A549 (cell line): ENCODE data around the gene ETV7. TPM values are rescaled to one million over a fixed set of nuclear protein-coding genes. Genes with fewer than 3 reads are reported as not detected.

Source experiments
- ATAC-seq, 2 experiments: fragments of 200-7000 bp in 1 of 2; fragments of >200 bp in 1 of 2; cut with Nextera tagmentation in 1 of 2; cut with Tn5 transposase in 1 of 2; 3 replicates each; pipeline versions ENCODE4 v1.8.0 to v1.9.1; 2018 to 2020; ENCODE audit warnings: mild to moderate bottlenecking in 1 of 2, moderate library complexity in 1 of 2
- CTCF ChIA-PET: fragments of 300-600 bp; sonication (Branson Sonifier 250); formaldehyde crosslinking; extraction: SDS; loops from one replicate; lab custom pipeline; 2021; ENCODE audit warnings: antibody characterized with exemption, inconsistent platforms; lab: Yijun Ruan, JAX
- POLR2A ChIA-PET: fragments of 350-600 bp; formaldehyde crosslinking; extraction: SDS; loops from one replicate; lab custom pipeline; 2021; ENCODE audit warnings: antibody characterized with exemption, inconsistent platforms; lab: Yijun Ruan, JAX
- DNase-seq, 2 experiments: peaks; one replicate each; pipeline versions ENCODE4 v3.0.0 to v3.0.0-alpha.2; 2011 to 2016; ENCODE audit warnings: low read depth in 1 of 2, low spot score in 1 of 2
- FAIRE-seq: peaks from 2 replicates; lab custom pipeline; 2011; peaks lifted over from hg19 to GRCh38; lab: Jason Lieb, UNC
- H3K27ac ChIP-seq, 2 experiments: fragments of >200 bp; sonication (Bioruptor Twin); formaldehyde crosslinking; 3 replicates each; pipeline ENCODE4 v1.5.1; 2016 to 2017
- H3K4me1 ChIP-seq: fragments of >200 bp; sonication (Bioruptor Twin); formaldehyde crosslinking; 3 replicates; pipeline ENCODE4 v1.6.1; 2016
- H3K4me2 ChIP-seq: fragments of >200 bp; sonication (Bioruptor Twin); formaldehyde crosslinking; 3 replicates; pipeline ENCODE4 v1.6.1; 2016
- H3K4me3 ChIP-seq: fragments of >200 bp; sonication (Bioruptor Twin); formaldehyde crosslinking; 3 replicates; pipeline ENCODE4 v1.5.1; 2016
- H3K9me3 ChIP-seq: fragments of >200 bp; sonication (Bioruptor Twin); formaldehyde crosslinking; 3 replicates; pipeline ENCODE4 v1.6.1; 2016
- CEBPB ChIP-seq, 2 experiments: fragments of >200 bp in 1 of 2; sonication (Bioruptor Twin) in 1 of 2; formaldehyde crosslinking in 1 of 2; IDR thresholded peaks; 2 replicates each; pipeline ENCODE4 v1.6.1; 2012 to 2016
- EHF ChIP-seq: fragments of 250-450 bp; sonication (Bioruptor Pico); IDR thresholded peaks from 2 replicates; pipeline ENCODE4 v1.5.0; 2020; ENCODE audit warnings: mild to moderate bottlenecking
- EP300 ChIP-seq, 2 experiments: fragments of >200 bp; sonication (Bioruptor Twin); formaldehyde crosslinking; IDR thresholded peaks; 2 replicates in 1 of 2; 3 replicates in 1 of 2; pipeline ENCODE4 v1.6.1; 2016 to 2017
- ESRRA ChIP-seq: fragments of 150-350 bp; IDR thresholded peaks from 2 replicates; pipeline ENCODE4 v1.6.1; 2014; ENCODE audit warnings: mild to moderate bottlenecking, low read length, borderline replicate concordance
- FOSL2 ChIP-seq, 2 experiments: fragments of 450-650 bp in 1 of 2; fragments of >200 bp in 1 of 2; sonication (Bioruptor Twin) in 1 of 2; formaldehyde crosslinking; IDR thresholded peaks; 2 replicates each; pipeline versions ENCODE4 v1.5.0 to v1.6.1; 2016 to 2020; ENCODE audit warnings: mild to moderate bottlenecking in 1 of 2, moderate library complexity in 1 of 2
- GATA3 ChIP-seq: IDR thresholded peaks from 2 replicates; pipeline ENCODE4 v1.6.1; 2012; ENCODE audit warnings: borderline replicate concordance
- HOXB5 ChIP-seq: fragments of 250-450 bp; sonication (Bioruptor Pico); IDR thresholded peaks from 2 replicates; pipeline ENCODE4 v1.5.0; 2020; ENCODE audit warnings: mild to moderate bottlenecking, moderate library complexity
- JUN ChIP-seq, 2 experiments: fragments of >200 bp; sonication (Bioruptor Twin); formaldehyde crosslinking; IDR thresholded peaks; 2 replicates in 1 of 2; 3 replicates in 1 of 2; pipeline ENCODE4 v1.6.1; 2016 to 2017
- JUNB ChIP-seq: fragments of >200 bp; sonication (Bioruptor Twin); formaldehyde crosslinking; IDR thresholded peaks from 2 replicates; pipeline ENCODE4 v1.6.1; 2016
- KDM5A ChIP-seq: fragments of 200-600 bp; sonication (generic); IDR thresholded peaks from 2 replicates; pipeline ENCODE4 v1.6.1; 2016; ENCODE audit warnings: antibody characterized with exemption, mild to moderate bottlenecking
- MYC ChIP-seq: IDR thresholded peaks from 2 replicates; pipeline ENCODE4 v1.6.1; 2012; ENCODE audit warnings: mild to moderate bottlenecking, inconsistent platforms, low read length, improper control_type of control experiment, borderline replicate concordance
- NR3C1 ChIP-seq: fragments of >200 bp; sonication (Bioruptor Twin); formaldehyde crosslinking; IDR thresholded peaks from 3 replicates; pipeline ENCODE4 v1.6.1; 2017
- RARB ChIP-seq: fragments of 250-450 bp; sonication (Bioruptor Pico); IDR thresholded peaks from 2 replicates; pipeline ENCODE4 v1.8.0; 2021; ENCODE audit warnings: mild to moderate bottlenecking, moderate library complexity
- RFX5 ChIP-seq: fragments of 450-650 bp; IDR thresholded peaks from 2 replicates; pipeline ENCODE4 v1.7.1; 2014; ENCODE audit warnings: antibody characterized with exemption, mild to moderate bottlenecking, moderate library complexity
- SMC3 ChIP-seq: fragments of >200 bp; sonication (Bioruptor Twin); formaldehyde crosslinking; IDR thresholded peaks from 3 replicates; pipeline ENCODE4 v1.6.1; 2018; ENCODE audit warnings: inconsistent platforms
- TFCP2L1 ChIP-seq: fragments of 250-450 bp; sonication (Bioruptor Pico); IDR thresholded peaks from 2 replicates; pipeline ENCODE4 v1.5.0; 2021; ENCODE audit warnings: mild to moderate bottlenecking
- WGBS: methylation state at CpG from one replicate; pipeline ENCODE4 v1.1.6; 2017; ENCODE audit errors: missing lambda C conversion rate; 5-methylcytosine and 5-hydroxymethylcytosine counted together
- polyA plus RNA-seq, 4 experiments: library from polyadenylated mRNA; depleted of rRNA in 3 of 4; stranded (reverse); fragments of >200 nt; fragmentation: RNase III in 1 of 4; extraction: RNeasy Plus Mini Kit Qiagen cat#74134 plus additional on column Dnase treatment in 1 of 4; gene quantifications; 2 replicates in 3 of 4; 3 replicates in 1 of 4; pipeline ENCODE4 v1.2.3, GENCODE V29; 2011 to 2017
- TF ChIP-seq, protein P1 (sequence below): IDR thresholded peaks from 2 replicates; pipeline ENCODE4 v1.6.1; 2012; ENCODE audit warnings: low read depth, borderline replicate concordance
- TF ChIP-seq, protein P2 (sequence below): fragments of >200 bp; sonication (Bioruptor Twin); formaldehyde crosslinking; IDR thresholded peaks from 3 replicates; pipeline ENCODE4 v1.5.1; 2016
- TF ChIP-seq, protein P3 (sequence below): fragments of 250-450 bp; sonication (Bioruptor Pico); IDR thresholded peaks from 2 replicates; pipeline ENCODE4 v1.5.0; 2020; ENCODE audit warnings: low read depth, mild to moderate bottlenecking, moderate library complexity
- TF ChIP-seq, protein P4 (sequence below): IDR thresholded peaks from 2 replicates; pipeline ENCODE4 v1.6.1; 2012
- TF ChIP-seq, protein P5 (sequence below): fragments of >200 bp; sonication (Bioruptor Twin); formaldehyde crosslinking; IDR thresholded peaks from 3 replicates; pipeline ENCODE4 v1.6.1; 2016

ETV7 gene
- polyA plus RNA-seq, 2 of the 4 experiments (the other 2 are of a cell fraction): 0.05 TPM; not detected in 1

DNA sequence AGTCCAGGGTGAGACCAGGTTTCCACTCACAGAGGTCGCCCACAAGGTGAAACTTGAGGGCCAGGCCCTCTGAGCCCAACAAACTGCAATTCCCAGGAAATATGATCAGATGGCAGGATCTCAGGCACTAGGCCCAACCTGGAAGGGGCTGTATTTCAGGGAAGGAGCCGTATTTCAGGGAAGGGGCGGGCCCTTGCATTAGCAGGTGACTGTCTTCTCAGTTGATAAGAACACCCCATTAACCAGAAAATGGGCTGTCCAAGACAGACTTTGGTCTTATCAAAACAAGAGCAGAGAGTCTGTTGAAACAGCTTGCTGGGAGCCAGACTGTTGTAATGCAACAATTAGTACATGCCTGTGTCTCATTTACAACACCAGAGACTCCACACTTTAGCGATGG is 39.8 kb downstream of the ETV7 start:
- no peak overlapping the region for H3K27ac ChIP-seq
- CTCF ChIA-PET: interaction anchor here (2.8 to 8.2 kb wide), 2 partner anchors 11 to 46 kb away, joined by 10 to 46 read pairs; no protein-coding TSS in a partner anchor
- H3K4me3 ChIP-seq: no peak overlapping the region
- H3K4me1 ChIP-seq: no peaks in the 10 kb centered on the region
- WGBS: 82% methylated on average over 4 of the region's 4 CpGs
- POLR2A ChIA-PET: no interaction called here
- no peaks in the 10 kb centered on the region for H3K9me3 ChIP-seq
- TF ChIP-seq, protein P1, sequence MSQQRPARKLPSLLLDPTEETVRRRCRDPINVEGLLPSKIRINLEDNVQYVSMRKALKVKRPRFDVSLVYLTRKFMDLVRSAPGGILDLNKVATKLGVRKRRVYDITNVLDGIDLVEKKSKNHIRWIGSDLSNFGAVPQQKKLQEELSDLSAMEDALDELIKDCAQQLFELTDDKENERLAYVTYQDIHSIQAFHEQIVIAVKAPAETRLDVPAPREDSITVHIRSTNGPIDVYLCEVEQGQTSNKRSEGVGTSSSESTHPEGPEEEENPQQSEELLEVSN: no peak
- TF ChIP-seq RARB: no peak
- no peak overlapping the region for H3K4me2 ChIP-seq
- ATAC-seq (no peak), FAIRE-seq (no peak), DNase-seq (no peak)

DNA sequence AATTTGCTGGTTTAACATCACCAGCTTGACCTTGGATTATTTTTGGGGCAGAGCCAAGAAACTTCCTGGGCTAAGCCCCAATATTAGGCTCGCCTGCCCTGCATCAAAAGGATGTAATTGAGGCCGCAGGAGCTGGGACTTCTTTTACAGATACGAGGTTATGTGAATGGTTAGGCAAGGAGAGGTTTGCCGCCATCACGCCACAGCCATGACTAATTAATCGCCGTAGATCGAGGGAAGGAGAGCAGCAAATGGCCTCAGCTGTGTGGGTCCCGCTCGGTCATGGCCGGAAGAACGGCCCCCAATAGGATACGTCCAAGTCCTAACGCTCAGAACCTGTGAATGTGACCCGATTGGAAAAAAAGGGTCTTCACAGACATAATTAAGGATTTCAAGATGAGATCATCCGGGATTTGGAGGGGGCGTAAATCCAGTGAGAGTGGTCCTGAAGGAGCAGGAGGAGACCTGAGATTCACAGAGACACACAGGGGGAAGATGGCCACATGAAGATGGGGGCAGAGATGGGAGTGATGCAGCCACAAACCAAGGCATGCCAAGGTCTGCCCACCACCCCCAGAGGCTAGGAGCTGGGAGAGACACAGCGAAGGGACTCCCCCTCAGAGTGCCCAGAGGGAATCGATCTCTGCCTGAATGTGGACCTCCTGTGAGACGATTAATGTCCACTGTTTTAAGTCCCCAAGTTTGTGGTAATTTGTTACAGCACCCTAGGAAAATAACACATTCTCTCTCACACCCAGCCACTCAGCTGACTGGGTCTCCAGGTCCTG is 40.8 kb downstream of the ETV7 start:
- no peak for ATAC-seq
- no peak for FAIRE-seq
- WGBS: 85% methylated on average over 20 of the region's 20 CpGs
- POLR2A ChIA-PET: no interaction called here
- no peak overlapping the region for H3K4me3 ChIP-seq
- CTCF ChIA-PET: interaction anchor here (0.6 to 8.2 kb wide), 3 partner anchors 12 to 223 kb away, joined by 3 to 46 read pairs (median 3); no protein-coding TSS in a partner anchor
- H3K27ac ChIP-seq: no peak overlapping the region
- no peak for DNase-seq
- H3K4me1 ChIP-seq: no peaks in the 10 kb centered on the region
- H3K9me3 ChIP-seq: no peaks in the 10 kb centered on the region
- H3K4me2 ChIP-seq: no peak overlapping the region
- TF ChIP-seq CEBPB (IDR thresholded peaks at IDR 0.05) (no peak), KDM5A (no peak), FOSL2 (IDR thresholded peaks at IDR 0.05) (no peak), FOSL2 (CRISPR knock-in tag; IDR thresholded peaks at IDR 0.05) (no peak), MYC (no peak), TFCP2L1 (no peak), JUNB (no peak)
- TF ChIP-seq, protein P2, sequence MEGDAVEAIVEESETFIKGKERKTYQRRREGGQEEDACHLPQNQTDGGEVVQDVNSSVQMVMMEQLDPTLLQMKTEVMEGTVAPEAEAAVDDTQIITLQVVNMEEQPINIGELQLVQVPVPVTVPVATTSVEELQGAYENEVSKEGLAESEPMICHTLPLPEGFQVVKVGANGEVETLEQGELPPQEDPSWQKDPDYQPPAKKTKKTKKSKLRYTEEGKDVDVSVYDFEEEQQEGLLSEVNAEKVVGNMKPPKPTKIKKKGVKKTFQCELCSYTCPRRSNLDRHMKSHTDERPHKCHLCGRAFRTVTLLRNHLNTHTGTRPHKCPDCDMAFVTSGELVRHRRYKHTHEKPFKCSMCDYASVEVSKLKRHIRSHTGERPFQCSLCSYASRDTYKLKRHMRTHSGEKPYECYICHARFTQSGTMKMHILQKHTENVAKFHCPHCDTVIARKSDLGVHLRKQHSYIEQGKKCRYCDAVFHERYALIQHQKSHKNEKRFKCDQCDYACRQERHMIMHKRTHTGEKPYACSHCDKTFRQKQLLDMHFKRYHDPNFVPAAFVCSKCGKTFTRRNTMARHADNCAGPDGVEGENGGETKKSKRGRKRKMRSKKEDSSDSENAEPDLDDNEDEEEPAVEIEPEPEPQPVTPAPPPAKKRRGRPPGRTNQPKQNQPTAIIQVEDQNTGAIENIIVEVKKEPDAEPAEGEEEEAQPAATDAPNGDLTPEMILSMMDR: no peak
- TF ChIP-seq, all 56 proteins: peak for 0

DNA sequence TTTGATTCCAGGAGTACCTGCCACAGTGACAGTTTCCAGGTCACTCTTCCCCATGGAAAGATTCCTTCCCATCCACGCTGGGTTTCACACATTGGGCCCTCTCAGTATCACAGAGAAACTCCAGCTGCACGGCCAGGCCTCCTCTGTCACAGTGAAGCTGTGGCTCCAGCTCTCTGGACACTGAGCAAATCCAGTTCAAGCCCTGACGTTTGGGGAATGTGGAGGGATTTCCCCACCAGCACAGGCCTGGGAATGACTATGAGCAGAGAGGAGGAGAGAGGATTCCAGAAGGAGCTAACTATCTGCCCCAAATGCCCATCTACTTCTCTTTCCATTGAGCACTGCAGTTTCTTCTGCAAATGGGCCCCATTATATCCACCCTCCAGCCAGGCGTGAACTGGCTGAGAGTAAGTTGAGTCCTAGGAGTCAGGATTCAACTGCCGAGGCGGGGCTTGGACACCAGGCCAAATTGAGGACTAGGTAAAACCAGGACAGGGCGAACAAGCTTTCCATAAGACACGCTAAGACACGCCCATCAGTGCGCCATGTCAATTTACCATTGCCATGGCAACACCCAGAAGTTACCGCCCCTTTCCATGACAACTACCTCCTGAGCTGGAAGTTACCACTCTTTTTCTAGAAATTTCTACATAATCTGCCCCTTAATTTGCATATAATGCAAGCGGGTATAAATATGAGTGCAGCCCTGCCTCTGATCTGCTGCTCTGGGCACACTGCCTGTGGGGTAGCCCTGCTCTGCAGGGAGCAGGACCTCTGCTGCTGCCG is 41.6 kb downstream of the ETV7 start:
- no peak overlapping the region for H3K27ac ChIP-seq
- ChIA-PET CTCF (interaction anchor here (0.6 to 8.2 kb wide), 3 partner anchors 10 to 139 kb away, joined by 3 to 46 read pairs (median 6); no protein-coding TSS in a partner anchor), POLR2A (no interaction called here)
- WGBS: 81% methylated on average over 13 of the region's 13 CpGs
- no peak overlapping the region for H3K4me3 ChIP-seq
- no peak for ATAC-seq
- DNase-seq: no peak
- no peaks in the 10 kb centered on the region for H3K9me3 ChIP-seq
- FAIRE-seq: no peak
- TF ChIP-seq ESRRA: no peak
- no peak for TF ChIP-seq SMC3
- no peak for TF ChIP-seq HOXB5 (CRISPR knock-in tag)
- TF ChIP-seq EP300 (IDR thresholded peaks at IDR 0.05): no peak
- TF ChIP-seq MYC: no peak
- TF ChIP-seq GATA3: no peak
- TF ChIP-seq, protein P3, sequence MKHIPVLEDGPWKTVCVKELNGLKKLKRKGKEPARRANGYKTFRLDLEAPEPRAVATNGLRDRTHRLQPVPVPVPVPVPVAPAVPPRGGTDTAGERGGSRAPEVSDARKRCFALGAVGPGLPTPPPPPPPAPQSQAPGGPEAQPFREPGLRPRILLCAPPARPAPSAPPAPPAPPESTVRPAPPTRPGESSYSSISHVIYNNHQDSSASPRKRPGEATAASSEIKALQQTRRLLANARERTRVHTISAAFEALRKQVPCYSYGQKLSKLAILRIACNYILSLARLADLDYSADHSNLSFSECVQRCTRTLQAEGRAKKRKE: no peak
- TF ChIP-seq RFX5: no peak
- no peak for TF ChIP-seq CEBPB (IDR thresholded peaks at IDR 0.05)
- no peak for TF ChIP-seq NR3C1
- TF ChIP-seq JUN (IDR thresholded peaks at IDR 0.05): no peak
- TF ChIP-seq, protein P4, sequence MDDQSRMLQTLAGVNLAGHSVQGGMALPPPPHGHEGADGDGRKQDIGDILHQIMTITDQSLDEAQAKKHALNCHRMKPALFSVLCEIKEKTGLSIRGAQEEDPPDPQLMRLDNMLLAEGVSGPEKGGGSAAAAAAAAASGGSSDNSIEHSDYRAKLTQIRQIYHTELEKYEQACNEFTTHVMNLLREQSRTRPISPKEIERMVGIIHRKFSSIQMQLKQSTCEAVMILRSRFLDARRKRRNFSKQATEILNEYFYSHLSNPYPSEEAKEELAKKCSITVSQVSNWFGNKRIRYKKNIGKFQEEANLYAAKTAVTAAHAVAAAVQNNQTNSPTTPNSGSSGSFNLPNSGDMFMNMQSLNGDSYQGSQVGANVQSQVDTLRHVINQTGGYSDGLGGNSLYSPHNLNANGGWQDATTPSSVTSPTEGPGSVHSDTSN: no peak
- TF ChIP-seq, protein P5, sequence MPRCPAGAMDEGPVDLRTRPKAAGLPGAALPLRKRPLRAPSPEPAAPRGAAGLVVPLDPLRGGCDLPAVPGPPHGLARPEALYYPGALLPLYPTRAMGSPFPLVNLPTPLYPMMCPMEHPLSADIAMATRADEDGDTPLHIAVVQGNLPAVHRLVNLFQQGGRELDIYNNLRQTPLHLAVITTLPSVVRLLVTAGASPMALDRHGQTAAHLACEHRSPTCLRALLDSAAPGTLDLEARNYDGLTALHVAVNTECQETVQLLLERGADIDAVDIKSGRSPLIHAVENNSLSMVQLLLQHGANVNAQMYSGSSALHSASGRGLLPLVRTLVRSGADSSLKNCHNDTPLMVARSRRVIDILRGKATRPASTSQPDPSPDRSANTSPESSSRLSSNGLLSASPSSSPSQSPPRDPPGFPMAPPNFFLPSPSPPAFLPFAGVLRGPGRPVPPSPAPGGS: no peak
- TF ChIP-seq EHF: no peak
- H3K4me2 ChIP-seq: no peak overlapping the region
- H3K4me1 ChIP-seq: no peaks in the 10 kb centered on the region
